Ovary (tissue), 9 donors: ENCODE data around the gene COLGALT1. TPM values are rescaled to one million over a fixed set of nuclear protein-coding genes. Genes with fewer than 3 reads are reported as not detected.

Experiments used
- DNase-seq, 5 donors: peaks; one replicate each; pipeline ENCODE4 v3.0.0-alpha.2; 2019 to 2020
- H3K27ac ChIP-seq, 2 donors: fragments of 200-600 bp; one replicate each; pipeline versions ENCODE4 v1.5.1 to v1.8.0; 2019 to 2022
- H3K27me3 ChIP-seq: fragments of 200-600 bp; one replicate; pipeline ENCODE4 v1.8.0; 2022
- H3K36me3 ChIP-seq: fragments of 200-600 bp; sonication (generic); one replicate; pipeline ENCODE4 v1.5.1; 2019
- H3K4me1 ChIP-seq: one replicate; pipeline ENCODE4 v1.8.1; 2013; ENCODE audit warnings: mild to moderate bottlenecking, moderate library complexity; ENCODE audit not compliant: insufficient read depth
- H3K4me3 ChIP-seq: fragments of 200-600 bp; sonication (generic); one replicate; pipeline ENCODE4 v1.5.1; 2017
- H3K9me3 ChIP-seq, 2 donors: fragments of 200-600 bp in 1 of 2; sonication (generic) in 1 of 2; one replicate each; pipeline versions ENCODE4 v1.5.1 to v1.8.1; 2013 to 2019; ENCODE audit warnings: mild to moderate bottlenecking in 1 of 2, moderate library complexity in 1 of 2
- EP300 ChIP-seq: sonication (generic); formaldehyde crosslinking; IDR thresholded peaks from one replicate; pipeline ENCODE4 v1.6.1; 2017; ENCODE audit warnings: antibody characterized with exemption
- POLR2A ChIP-seq: fragments of 450-650 bp; IDR thresholded peaks from one replicate; pipeline ENCODE4 v1.6.1; 2017; ENCODE audit warnings: antibody characterized with exemption, mild to moderate bottlenecking, moderate library complexity
- WGBS, 3 donors: extraction: QIAGEN DNeasy Blood & Tissue Kit in 1 of 3; methylation state at CpG; one replicate each; pipeline versions ENCODE4 v1.1.5 to v1.1.7; 2013 to 2017; 5-methylcytosine and 5-hydroxymethylcytosine counted together
- intact Hi-C, 4 donors: fragments of 100-400 bp; cut with DNase I; formaldehyde crosslinking; loops; one replicate each; pipeline versions ENCODE4 v1.11.0 to v1.15.1; 2022 to 2023
- polyA plus RNA-seq, 2 donors: library from polyadenylated mRNA; stranded (reverse); fragments of 200-250 nt in 1 of 2; fragments of 350-450 nt in 1 of 2; fragmentation: Illumina TruSeq in 1 of 2; extraction: RNeasy Lipid Tissue Mini Kit (QIAGEN cat#74804) in 1 of 2; gene quantifications; one replicate each; pipeline ENCODE4 v1.2.3, GENCODE V29; 2013 to 2014
- total RNA-seq, 7 donors: library from RNA; depleted of rRNA in 2 of 7; stranded (reverse); fragments of >200 nt in 2 of 7; fragmentation: NEBNext Ultra II Directional in 3 of 7; extraction: Animal tissue kit (Norgen Biotek cat#: 25700) in 3 of 7; gene quantifications; one replicate each; pipeline versions ENCODE4 v1.1.0 to v1.2.4, GENCODE V29; 2016 to 2023
- TF ChIP-seq, protein P1 (sequence below), 3 donors: fragments of 450-650 bp in 2 of 3; fragments of 200-600 bp in 1 of 3; IDR thresholded peaks; one replicate each; pipeline versions ENCODE4 v1.5.1 to v1.8.0; 2016 to 2022; ENCODE audit warnings: antibody characterized with exemption in 3 of 3, mild to moderate bottlenecking in 1 of 3
- donor health status: DM: no; HTN: no; CAD: no; lungs with moderate emphysema.
- donor health status: DM: no; HTN: no; CAD: no.
- donor health status: Bipolar disorder and iron deficiency.
- donor health status: DM: yes; HTN: yes; CAD: no.
- donor health status: DM: no; HTN: no; CAD: no.
- donor health status: DM: yes; HTN: yes; CAD: no.

COLGALT1 gene
- total and polyA plus RNA-seq, 9 donors: 30.4 to 75.2 (median 45.2) TPM

- Histone ChIP-seq H3K9me3 (no peaks in the 10 kb centered on the region), H3K36me3 (no peaks in the 10 kb centered on the region), H3K27ac (no peak overlapping the region), H3K27me3 (no peaks in the 10 kb centered on the region), H3K4me1 (no peaks in the 10 kb centered on the region), H3K4me3 (no peak overlapping the region)
- no peak for DNase-seq
- 88 to 92% (median 89%) methylated on average over 9 of the region's 9 CpGs for WGBS, 3 donors
- intact Hi-C loops: no loop called here
- TF ChIP-seq POLR2A: no peak
- no peak for TF ChIP-seq EP300
- TF ChIP-seq, protein P1, sequence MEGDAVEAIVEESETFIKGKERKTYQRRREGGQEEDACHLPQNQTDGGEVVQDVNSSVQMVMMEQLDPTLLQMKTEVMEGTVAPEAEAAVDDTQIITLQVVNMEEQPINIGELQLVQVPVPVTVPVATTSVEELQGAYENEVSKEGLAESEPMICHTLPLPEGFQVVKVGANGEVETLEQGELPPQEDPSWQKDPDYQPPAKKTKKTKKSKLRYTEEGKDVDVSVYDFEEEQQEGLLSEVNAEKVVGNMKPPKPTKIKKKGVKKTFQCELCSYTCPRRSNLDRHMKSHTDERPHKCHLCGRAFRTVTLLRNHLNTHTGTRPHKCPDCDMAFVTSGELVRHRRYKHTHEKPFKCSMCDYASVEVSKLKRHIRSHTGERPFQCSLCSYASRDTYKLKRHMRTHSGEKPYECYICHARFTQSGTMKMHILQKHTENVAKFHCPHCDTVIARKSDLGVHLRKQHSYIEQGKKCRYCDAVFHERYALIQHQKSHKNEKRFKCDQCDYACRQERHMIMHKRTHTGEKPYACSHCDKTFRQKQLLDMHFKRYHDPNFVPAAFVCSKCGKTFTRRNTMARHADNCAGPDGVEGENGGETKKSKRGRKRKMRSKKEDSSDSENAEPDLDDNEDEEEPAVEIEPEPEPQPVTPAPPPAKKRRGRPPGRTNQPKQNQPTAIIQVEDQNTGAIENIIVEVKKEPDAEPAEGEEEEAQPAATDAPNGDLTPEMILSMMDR (IDR thresholded peaks at IDR 0.05): no peak
Observed at GRCh38 chr19:17598953-17599352, 43.5 kb downstream of the COLGALT1 start.

GRCh38 chr19:17599780-17600179 lies 44.3 kb downstream of the COLGALT1 start:
- WGBS, 3 donors: 31 to 45% (median 32%) methylated on average over 10 of the region's 10 CpGs
- intact Hi-C loops: loop anchor here in 3 of 4 donors (10.0 kb wide), 2 partner anchors 165 to 255 kb away; partner anchors contain the start of gene RPL18A (in 1 of the 3)

GRCh38 chr19:17601683-17602082 lies 46.2 kb downstream of the COLGALT1 start:
- no peaks in the 10 kb centered on the region for H3K27me3 ChIP-seq
- intact Hi-C loops: loop anchor here in 3 of 4 donors (10.0 kb wide), 2 partner anchors 163 to 253 kb away; partner anchors contain the start of gene RPL18A (in 1 of the 3)
- H3K4me3 ChIP-seq: no peak overlapping the region
- WGBS, 3 donors: 15 to 29% (median 21%) methylated on average over 9 of the region's 9 CpGs
- no peaks in the 10 kb centered on the region for H3K9me3 ChIP-seq
- TF ChIP-seq, protein P1 (IDR thresholded peaks at IDR 0.05): no peak
- TF ChIP-seq POLR2A (no peak), EP300 (no peak)
- DNase-seq: no peak
- peaks cover 6% of the 10 kb centered on the region for H3K4me1 ChIP-seq
- no peak overlapping the region for H3K27ac ChIP-seq
- no peaks in the 10 kb centered on the region for H3K36me3 ChIP-seq

More at GRCh38 chr19:17599780-17600179, 44.3 kb downstream of the COLGALT1 start:
- H3K9me3 ChIP-seq: no peaks in the 10 kb centered on the region
- TF ChIP-seq POLR2A (no peak), EP300 (no peak)
- no peak overlapping the region for H3K4me3 ChIP-seq
- H3K4me1 ChIP-seq: no peaks in the 10 kb centered on the region
- H3K27me3 ChIP-seq: no peaks in the 10 kb centered on the region
- no peaks in the 10 kb centered on the region for H3K36me3 ChIP-seq
- no peak overlapping the region for H3K27ac ChIP-seq
- DNase-seq: no peak

- no peaks in the 10 kb centered on the region for H3K9me3 ChIP-seq
- H3K27me3 ChIP-seq: no peaks in the 10 kb centered on the region
- no peak overlapping the region for H3K4me3 ChIP-seq
- H3K27ac ChIP-seq: no peak overlapping the region
- no peak for DNase-seq
- H3K4me1 ChIP-seq: peaks cover 7% of the 10 kb centered on the region
- 58 to 69% (median 62%) methylated on average over 8 of the region's 8 CpGs for WGBS, 3 donors
- no peaks in the 10 kb centered on the region for H3K36me3 ChIP-seq
- intact Hi-C loops: loop anchor here in 3 of 4 donors (10.0 kb wide), 2 partner anchors 163 to 253 kb away; partner anchors contain the start of gene RPL18A (in 1 of the 3)
- no peak for TF ChIP-seq EP300
- TF ChIP-seq POLR2A: no peak
Observed at GRCh38 chr19:17602217-17602616, 46.8 kb downstream of the COLGALT1 start.

DNA sequence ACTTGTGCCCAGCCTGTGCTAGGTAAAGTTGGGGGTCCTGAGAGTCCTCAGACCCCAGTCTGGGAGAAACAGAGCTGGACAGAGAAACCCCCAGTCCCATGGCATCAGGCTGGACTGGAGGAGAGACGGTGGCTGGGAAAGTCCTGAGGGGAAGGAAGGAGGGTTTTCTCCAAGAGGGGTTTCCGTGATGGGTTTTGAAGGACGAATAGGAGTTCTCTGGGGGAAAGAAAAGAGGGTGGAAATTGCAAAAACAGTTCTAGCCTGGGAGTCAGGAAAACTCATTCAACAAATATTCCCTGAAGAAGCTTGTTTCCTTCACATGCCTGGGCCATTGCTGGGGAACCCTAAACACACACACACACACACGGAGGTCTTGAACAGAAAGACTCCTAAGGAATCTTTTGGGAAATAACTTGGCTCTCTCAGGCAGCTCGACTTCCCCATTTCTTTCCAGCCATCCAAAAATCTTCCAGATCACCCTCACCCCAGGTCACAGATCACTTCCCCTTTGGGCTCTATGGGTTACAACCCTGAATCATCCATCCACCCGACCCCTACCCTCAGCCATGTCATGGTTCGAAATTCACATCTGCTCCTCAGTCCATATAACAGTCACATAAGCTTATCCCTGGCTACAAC lies 47.5 kb downstream of the COLGALT1 start:
- intact Hi-C loops: loop anchor here in 3 of 4 donors (10.0 kb wide), 2 partner anchors 162 to 252 kb away; partner anchors contain the start of gene RPL18A (in 1 of the 3)
- no peaks in the 10 kb centered on the region for H3K9me3 ChIP-seq
- peaks cover 7% of the 10 kb centered on the region for H3K4me1 ChIP-seq
- no peak overlapping the region for H3K27ac ChIP-seq
- H3K36me3 ChIP-seq: no peaks in the 10 kb centered on the region
- no peak for TF ChIP-seq EP300
- TF ChIP-seq POLR2A: no peak
- TF ChIP-seq, protein P1 (IDR thresholded peaks at IDR 0.05): no peak
- H3K4me3 ChIP-seq: no peak overlapping the region
- WGBS, 3 donors: 76 to 78% (median 77%) methylated on average over 7 of the region's 7 CpGs
- no peak for DNase-seq
- H3K27me3 ChIP-seq: no peaks in the 10 kb centered on the region
